NOMO-1 treated with DMSO at 0.1 percent for 48 hours (cell line): ENCODE measurements around the gene MAST4.

Experiments
- DNase-seq: peaks from one replicate; lab custom pipeline; 2025; ENCODE audit not compliant: unreplicated experiment; lab: John Stamatoyannopoulos, UW

Gene MAST4

GRCh38 chr5:66603164-66603563, 7.0 kb downstream of the MAST4 start:
- no peak for DNase-seq

- no peak for DNase-seq
Measured at GRCh38 chr5:66603881-66604280, 7.7 kb downstream of the MAST4 start.

GRCh38 chr5:66606713-66607112, 10.5 kb downstream of the MAST4 start:
- no peak for DNase-seq

- DNase-seq: no peak
Measured at GRCh38 chr5:66608501-66608900, 12.3 kb downstream of the MAST4 start.

GRCh38 chr5:66609615-66610014, 13.4 kb downstream of the MAST4 start:
- no peak for DNase-seq

GRCh38 chr5:66612226-66612625, 16.0 kb downstream of the MAST4 start:
- no peak for DNase-seq

- no peak for DNase-seq
Measured at GRCh38 chr5:66615136-66615535, 18.9 kb downstream of the MAST4 start.

- no peak for DNase-seq
Measured at GRCh38 chr5:66615894-66616293, 19.7 kb downstream of the MAST4 start.

- DNase-seq: no peak
Measured at GRCh38 chr5:66616520-66617225, 20.5 kb downstream of the MAST4 start.

- DNase-seq: no peak
Measured at GRCh38 chr5:66617226-66617861, 21.2 kb downstream of the MAST4 start.

GRCh38 chr5:66617991-66618768, 22.0 kb downstream of the MAST4 start:
- DNase-seq: no peak

- no peak for DNase-seq
Measured at GRCh38 chr5:66620711-66621110, 24.5 kb downstream of the MAST4 start.

GRCh38 chr5:66621146-66621545, 25.0 kb downstream of the MAST4 start:
- DNase-seq: no peak

GRCh38 chr5:66621736-66622135, 25.5 kb downstream of the MAST4 start:
- DNase-seq: no peak

GRCh38 chr5:66628561-66628960, 32.4 kb downstream of the MAST4 start:
- DNase-seq: no peak

- DNase-seq: no peak
Measured at GRCh38 chr5:66629446-66629845, 33.3 kb downstream of the MAST4 start.

GRCh38 chr5:66633754-66634153, 37.6 kb downstream of the MAST4 start:
- no peak for DNase-seq

- no peak for DNase-seq
Measured at GRCh38 chr5:66634601-66635000, 38.4 kb downstream of the MAST4 start.

GRCh38 chr5:66637994-66638393, 41.8 kb downstream of the MAST4 start:
- no peak for DNase-seq

GRCh38 chr5:66639037-66639436, 42.8 kb downstream of the MAST4 start:
- DNase-seq: no peak

- no peak for DNase-seq
Measured at GRCh38 chr5:66642538-66642937, 46.3 kb downstream of the MAST4 start.

GRCh38 chr5:66643387-66643786, 47.2 kb downstream of the MAST4 start:
- DNase-seq: no peak
